K562 (cell line): ENCODE results near the gene GALNT9. TPM values are rescaled to one million over a fixed set of nuclear protein-coding genes. Genes with fewer than 3 reads are reported as not detected.

Experiments
- ATAC-seq: fragments of 200-7000 bp; cut with Tn5 transposase; 3 replicates; pipeline ENCODE4 v1.9.1; 2020; ENCODE audit warnings: moderate library complexity
- BruUV-seq: library from RNA; stranded (reverse); fragments of 400-500 nt; replicated peaks from 2 replicates; lab custom pipeline; 2021; lab: Mats Ljungman, UMichigan
- CTCF ChIA-PET: fragments of 300-600 bp; formaldehyde crosslinking; extraction: SDS; loops from one replicate; lab custom pipeline; 2021; ENCODE audit warnings: low intra/inter-chr PET ratio; lab: Yijun Ruan, JAX
- POLR2A ChIA-PET: fragments of 300-600, 350-650 bp; sonication (Branson Sonifier 250); formaldehyde crosslinking; extraction: SDS; loops from one replicate; lab custom pipeline; 2021; ENCODE audit warnings: antibody characterized with exemption, inconsistent platforms; lab: Yijun Ruan, JAX
- DNase-seq, 4 experiments: peaks; one replicate each; pipeline versions ENCODE4 v3.0.0 to v3.0.0-alpha.2; 2011 to 2018; ENCODE audit warnings: low spot score in 3 of 4, mixed read lengths in 3 of 4; ENCODE audit errors: extremely low read depth in 1 of 4
- FAIRE-seq: peaks from 2 replicates; lab custom pipeline; 2011; peaks lifted over from hg19 to GRCh38; lab: Jason Lieb, UNC
- H2AFZ ChIP-seq: 2 replicates; pipeline ENCODE4 v1.6.0; 2011; ENCODE audit warnings: low read depth, low read length, control low read depth, inconsistent platforms
- H3K27ac ChIP-seq: fragments of 200-600 bp; 3 replicates; pipeline ENCODE4 v1.8.0; 2011; ENCODE audit warnings: low read depth, mild to moderate bottlenecking, control low read depth, inconsistent platforms, low read length, moderate library complexity, mixed read lengths; ENCODE audit errors: extremely low read depth
- H3K27me3 ChIP-seq, 2 experiments: fragments of 300-600 bp in 1 of 2; 2 replicates in 1 of 2; 3 replicates in 1 of 2; pipeline versions ENCODE4 v1.6.0 to v1.8.0; 2011; ENCODE audit warnings: inconsistent platforms in 2 of 2, low read length in 2 of 2, mild to moderate bottlenecking in 1 of 2, mixed read lengths in 1 of 2, moderate library complexity in 1 of 2; ENCODE audit not compliant: control insufficient read depth in 2 of 2, insufficient read depth in 2 of 2
- H3K36me3 ChIP-seq: fragments of 300-600 bp; 3 replicates; pipeline ENCODE4 v1.8.0; 2011; ENCODE audit warnings: mild to moderate bottlenecking, low read length, inconsistent platforms; ENCODE audit not compliant: control insufficient read depth, insufficient read depth
- H3K4me1 ChIP-seq, 2 experiments: fragments of 200-600 bp in 1 of 2; replicated peaks in 1 of 2; 2 replicates in 1 of 2; 3 replicates in 1 of 2; pipeline versions ENCODE4 v1.5.1 to v1.8.0; 2011; ENCODE audit warnings: inconsistent platforms in 2 of 2, low read length in 2 of 2, mild to moderate bottlenecking in 1 of 2, mixed read lengths in 1 of 2, moderate library complexity in 1 of 2; ENCODE audit not compliant: control insufficient read depth in 2 of 2, insufficient read depth in 2 of 2
- H3K4me2 ChIP-seq: 2 replicates; pipeline ENCODE4 v1.6.1; 2011; ENCODE audit warnings: low read length, control low read depth, inconsistent platforms, mixed read lengths; ENCODE audit not compliant: insufficient read depth
- H3K4me3 ChIP-seq: fragments of 200-600 bp; sonication (generic), shearing (Covaris generic); 2 replicates; pipeline ENCODE4 v1.5.1; 2016; ENCODE audit warnings: control low read depth, inconsistent platforms
- H3K79me2 ChIP-seq: fragments of 200-600 bp; 3 replicates; pipeline ENCODE4 v1.8.0; 2011; ENCODE audit warnings: low read length, inconsistent platforms; ENCODE audit not compliant: control insufficient read depth, insufficient read depth
- H3K9ac ChIP-seq, 2 experiments: 2 replicates each; pipeline versions ENCODE4 v1.6.0 to v1.6.1; 2011; ENCODE audit warnings: low read depth in 2 of 2, low read length in 2 of 2, control low read depth in 1 of 2, inconsistent platforms in 1 of 2, mild to moderate bottlenecking in 1 of 2, mixed read lengths in 1 of 2; ENCODE audit not compliant: insufficient read depth in 1 of 2
- H3K9me1 ChIP-seq: one replicate; pipeline ENCODE4 v1.6.0; 2011; ENCODE audit warnings: inconsistent platforms, mild to moderate bottlenecking, low read length, moderate library complexity; ENCODE audit not compliant: control insufficient read depth, insufficient read depth
- H3K9me3 ChIP-seq: replicated peaks from 2 replicates; pipeline ENCODE4 v1.5.1; 2011; ENCODE audit warnings: low read depth, low read length, inconsistent platforms; ENCODE audit not compliant: control insufficient read depth, insufficient read depth
- H4K20me1 ChIP-seq: replicated peaks from 2 replicates; pipeline ENCODE4 v1.6.1; 2011; ENCODE audit warnings: low read length, inconsistent platforms, mixed read lengths; ENCODE audit not compliant: control insufficient read depth, insufficient read depth
- CCAR2 ChIP-seq: fragments of 200-400 bp; formaldehyde crosslinking; IDR thresholded peaks from 2 replicates; pipeline ENCODE4 v1.6.1; 2017; ENCODE audit warnings: mild to moderate bottlenecking, low read depth, low read length
- EHMT2 ChIP-seq: fragments of 450-650 bp; IDR thresholded peaks from 2 replicates; pipeline ENCODE4 v1.6.1; 2018; ENCODE audit warnings: antibody characterized with exemption
- HDAC3 ChIP-seq: fragments of 450-650 bp; IDR thresholded peaks from 2 replicates; pipeline ENCODE4 v1.6.1; 2018; ENCODE audit warnings: borderline replicate concordance, mild to moderate bottlenecking, moderate library complexity; ENCODE audit not compliant: partially characterized antibody
- HOXB6 ChIP-seq: fragments of 250-450 bp; sonication (Bioruptor Pico); IDR thresholded peaks from 2 replicates; pipeline ENCODE4 v1.5.1; 2022; ENCODE audit warnings: mild to moderate bottlenecking, borderline replicate concordance
- ID3 ChIP-seq, 2 experiments: fragments of 250-450 bp in 1 of 2; fragments of 450-650 bp in 1 of 2; sonication (Bioruptor Pico) in 1 of 2; IDR thresholded peaks; 2 replicates each; pipeline versions ENCODE4 v1.6.1 to v1.8.0; 2016 to 2021; ENCODE audit warnings: mild to moderate bottlenecking in 2 of 2, moderate library complexity in 2 of 2, missing compliant biosample characterization in 1 of 2, missing genetic modification characterization in 1 of 2
- MECOM ChIP-seq: fragments of 250-450 bp; sonication (Bioruptor Pico); IDR thresholded peaks from 2 replicates; pipeline ENCODE4 v1.8.0; 2022; ENCODE audit warnings: inconsistent platforms
- NR4A1 ChIP-seq, 2 experiments: fragments of 250-450 bp in 1 of 2; fragments of 450-650 bp in 1 of 2; sonication (Bioruptor Pico) in 1 of 2; IDR thresholded peaks; 2 replicates each; pipeline versions ENCODE4 v1.4.0 to v1.6.1; 2016 to 2020; ENCODE audit warnings: mild to moderate bottlenecking in 2 of 2, missing compliant biosample characterization in 1 of 2, missing genetic modification characterization in 1 of 2, moderate library complexity in 1 of 2
- PCBP2 ChIP-seq: fragments of 200-400 bp; formaldehyde crosslinking; IDR thresholded peaks from 2 replicates; pipeline ENCODE4 v1.6.1; 2018; ENCODE audit warnings: low read length, low read depth, mild to moderate bottlenecking, moderate library complexity; ENCODE audit not compliant: poor library complexity, severe bottlenecking
- SP1 ChIP-seq: sonication (generic); formaldehyde crosslinking; IDR thresholded peaks from 2 replicates; pipeline ENCODE4 v1.8.1; 2022; ENCODE audit warnings: mild to moderate bottlenecking, missing genetic modification reagents
- THRB ChIP-seq: fragments of 450-650 bp; formaldehyde crosslinking; conservative IDR thresholded peaks from 2 replicates; pipeline ENCODE4 v1.4.0; 2022; ENCODE audit warnings: mild to moderate bottlenecking, missing genetic modification characterization
- ZFP30 ChIP-seq: fragments of 250-450 bp; sonication (Bioruptor Pico); IDR thresholded peaks from 2 replicates; pipeline ENCODE4 v1.8.0; 2022; ENCODE audit warnings: moderate library complexity, mild to moderate bottlenecking, inconsistent platforms, borderline replicate concordance
- ZFX ChIP-seq: sonication (generic); formaldehyde crosslinking; IDR thresholded peaks from 2 replicates; pipeline ENCODE4 v1.8.0; 2022; ENCODE audit warnings: mild to moderate bottlenecking, missing genetic modification reagents, moderate library complexity
- WGBS: fragments of 100-300 bp; shearing (Covaris generic); methylation state at CpG from one replicate; pipeline ENCODE4 v1.1.6; 2016; ENCODE audit warnings: low coverage, mixed read lengths; ENCODE audit not compliant: insufficient coverage; ENCODE audit errors: missing lambda C conversion rate; 5-methylcytosine and 5-hydroxymethylcytosine counted together
- in situ Hi-C: fragments of 300-500 bp; cut with MboI; formaldehyde crosslinking; loops from 4 replicates; pipeline ENCODE4 v1.15.0; 2018; ENCODE audit warnings: inconsistent platforms, mixed read lengths
- intact Hi-C: fragments of 100-400 bp; cut with micrococcal nuclease; formaldehyde crosslinking; loops from 2 replicates; pipeline ENCODE4 v1.14.2; 2022
- polyA plus RNA-seq, 8 experiments: library from polyadenylated mRNA; depleted of rRNA in 4 of 8; stranded (reverse) in 5 of 8; unstranded in 3 of 8; fragments of >200 nt; fragmentation: Nextera tagmentation in 2 of 8; fragmentation: Illumina TruSeq in 1 of 8; extraction: Ambion mirVana in 2 of 8; extraction: Trizol in 1 of 8; gene quantifications; 2 replicates each; pipeline versions ENCODE4 v1.2.1 to v1.2.3, GENCODE V29; 2011 to 2014; ENCODE audit warnings: inconsistent platforms in 1 of 8, missing spikeins in 1 of 8
- total RNA-seq, 7 experiments: library from RNA; depleted of rRNA in 6 of 7; stranded (reverse); fragments of >200 nt in 6 of 7; fragmentation: Illumina TruSeq in 2 of 7; extraction: Trizol in 2 of 7; gene quantifications; 2 replicates each; pipeline versions ENCODE4 v1.2.1 to v1.2.3, GENCODE V29; 2011 to 2021; ENCODE audit warnings: low replicate concordance in 1 of 7

The GALNT9 gene
- total and polyA plus RNA-seq, 9 of the 15 experiments (the other 6 are each of a cell fraction or from before 2014, with no cell fraction given), result not detected

- H3K4me1 ChIP-seq, result peaks cover 0 to 43% of the 10 kb centered on the region in 2 experiments; a peak in 4 of 5 replicates
- H2AFZ ChIP-seq, result no peak overlapping the region
- CTCF ChIA-PET, result no interaction called here
- DNase-seq, result no peak
- POLR2A ChIA-PET, result no interaction called here
- no peak overlapping the region for H3K9ac ChIP-seq
- H3K4me2 ChIP-seq, result no peak overlapping the region
- FAIRE-seq, result no peak
- TF ChIP-seq MECOM (CRISPR knock-in tag) (no peak), THRB (CRISPR knock-in tag) (0 out of 2 replicates have a peak, but pooled peaks have one; percentile 15), PCBP2 (no peak), CCAR2 (no peak), HDAC3 (no peak), ID3 (CRISPR knock-in tag; IDR thresholded peaks at IDR 0.05) (no peak), ID3 (tag; IDR thresholded peaks at IDR 0.05) (no peak), SP1 (CRISPR knock-in tag) (no peak), HOXB6 (CRISPR knock-in tag) (no peak), EHMT2 (peak; percentile 65; the same call in 1 of the 2 replicates), ZFP30 (no peak), NR4A1 (CRISPR knock-in tag; IDR thresholded peaks at IDR 0.05) (no peak), NR4A1 (tag; IDR thresholded peaks at IDR 0.05) (no peak), ZFX (CRISPR knock-in tag) (no peak)
- no TSS peak for BruUV-seq
- 12% methylated on average over 1 of the region's 2 CpGs for WGBS
- no peaks in the 10 kb centered on the region for H3K9me3 ChIP-seq
- H3K27me3 ChIP-seq, result peaks cover 6 to 17% of the 10 kb centered on the region in 2 experiments; a peak in 4 of 5 replicates
- H3K79me2 ChIP-seq, result no peaks in the 10 kb centered on the region
- H3K36me3 ChIP-seq, result no peaks in the 10 kb centered on the region
- intact Hi-C loops, result no loop called here
- H3K9me1 ChIP-seq, result no peaks in the 10 kb centered on the region
- H3K27ac ChIP-seq, result no peak overlapping the region
- in situ Hi-C loops, result no loop called here
- peaks cover 5% of the 10 kb centered on the region; the same call in 1 of the 2 replicates for H4K20me1 ChIP-seq
- ATAC-seq, result no peak
- H3K4me3 ChIP-seq, result no peak overlapping the region
Observed at GRCh38 chr12:132166093-132166492, 163.3 kb downstream of the GALNT9 start.
